Measurements from ENCODE around the gene PRDM13.
"Not testable (repeated sequence)": the region's sequence is repeated elsewhere in the genome, so short reads cannot be mapped to it uniquely, and the experiment has no call there.

The PRDM13 gene

DNA sequence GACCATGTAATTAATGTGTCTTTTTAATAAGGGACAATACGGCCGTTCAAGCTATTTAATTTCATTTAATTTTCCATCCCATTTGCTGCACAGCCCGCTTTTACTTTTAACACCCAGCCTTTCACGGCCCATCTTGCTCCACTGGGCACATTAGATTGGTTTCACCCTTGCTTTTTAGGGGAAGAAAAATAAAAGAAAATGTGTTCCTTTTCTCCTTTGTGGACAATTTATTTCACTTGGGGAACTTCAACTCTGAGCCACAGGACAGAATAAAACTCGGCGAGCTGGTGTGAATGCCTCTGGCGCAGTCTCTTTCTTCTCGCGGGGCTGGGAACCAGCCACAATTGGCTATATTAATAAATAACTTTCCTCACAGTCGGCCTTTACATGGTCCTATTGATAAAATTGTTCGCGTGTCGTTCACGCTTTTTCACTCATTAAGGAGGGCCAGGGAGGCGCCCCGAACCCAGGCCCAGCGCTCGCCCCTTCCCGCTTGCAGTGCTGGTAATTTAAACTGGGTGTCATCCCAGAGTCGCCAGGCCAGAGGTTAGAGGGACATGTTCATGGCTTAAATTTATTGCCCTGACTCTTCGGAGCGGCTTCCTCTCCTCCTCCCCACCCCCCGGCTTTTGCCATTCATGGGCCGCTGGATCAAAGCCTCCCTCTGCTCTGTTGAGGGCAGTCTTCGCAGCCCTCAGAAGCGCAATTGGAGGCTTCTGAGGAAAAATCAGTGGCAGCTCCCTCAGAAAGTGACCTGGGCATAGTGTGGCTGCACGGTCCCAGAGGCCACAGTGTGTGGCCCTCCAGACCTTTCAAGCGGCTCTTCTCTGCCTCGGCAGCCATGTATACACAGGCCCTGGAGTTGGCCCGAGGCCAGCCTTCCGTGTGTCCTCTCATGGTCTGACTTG lies 2.2 kb upstream of the PRDM13 start:
- peak in 1 of 2 experiments; percentile 25 for DNase-seq

DNA sequence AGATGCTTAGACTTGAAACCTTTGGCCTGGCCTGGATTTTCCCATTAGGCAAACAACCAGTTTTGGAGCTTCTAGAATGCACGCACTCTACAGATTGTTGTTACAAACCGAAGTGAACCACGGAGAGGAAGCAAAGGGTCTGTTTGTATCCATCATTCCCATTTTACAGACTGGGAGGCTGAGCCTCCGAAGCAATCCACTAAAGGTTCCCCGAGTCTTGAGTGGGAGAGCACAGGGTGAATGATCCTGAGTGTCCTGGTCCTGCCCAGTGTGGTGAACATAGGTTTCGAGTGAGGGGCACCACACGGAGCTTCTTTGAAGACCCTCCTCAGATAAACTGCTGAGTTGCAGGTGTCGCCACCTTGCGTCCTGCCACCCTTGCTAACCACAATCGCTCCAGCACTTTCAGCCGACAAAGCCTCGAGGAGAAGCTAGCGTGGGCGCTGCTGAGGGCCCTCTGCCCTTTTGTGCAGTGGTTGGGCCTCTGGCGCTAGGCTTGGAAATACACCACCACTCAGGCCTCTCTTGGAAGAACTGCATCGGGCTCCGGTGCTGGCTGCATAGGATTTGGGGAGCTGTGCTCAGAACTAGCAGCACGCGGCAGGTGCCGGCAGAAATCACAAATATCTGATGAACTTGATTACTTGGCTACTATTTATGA lies 1.4 kb upstream of the PRDM13 start:
- DNase-seq = peak in 1 of 2 experiments; percentile 41

DNA sequence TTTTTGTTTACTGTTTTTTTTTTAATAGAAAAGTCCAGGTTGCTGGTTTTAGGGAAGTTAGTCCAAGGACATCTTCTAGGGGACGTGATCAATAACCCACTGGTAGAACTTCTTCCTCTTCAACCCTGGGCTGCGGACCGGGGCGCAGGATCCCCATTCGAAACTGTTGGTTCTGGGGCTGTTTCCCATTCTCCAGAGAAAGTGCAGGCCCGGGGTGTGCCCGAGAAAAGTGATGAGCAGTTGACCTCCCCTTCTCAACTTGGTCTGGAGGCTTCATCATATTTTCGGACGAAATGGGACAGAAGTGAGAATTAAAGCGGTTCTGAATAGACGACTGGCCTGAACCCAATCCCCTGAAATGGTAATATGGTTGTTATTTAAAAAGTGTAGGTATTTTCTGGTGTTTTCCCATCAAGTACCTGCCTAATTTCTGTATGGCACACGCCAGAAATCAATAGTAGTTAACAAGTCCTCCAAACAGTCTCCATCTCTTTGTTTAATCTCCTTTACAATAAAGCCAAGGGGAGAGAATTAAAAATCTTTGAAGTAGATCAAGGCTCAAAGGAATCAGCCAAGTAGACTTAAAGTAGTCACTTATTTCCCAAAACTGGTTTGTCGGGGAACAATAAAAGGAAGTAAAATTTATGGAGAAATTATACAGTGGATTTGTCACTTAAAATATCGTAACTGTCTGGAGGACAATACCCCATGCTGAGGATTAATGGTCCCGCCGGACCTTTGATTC lies 550 bp upstream of the PRDM13 start:
- DNase-seq = no peak

DNA sequence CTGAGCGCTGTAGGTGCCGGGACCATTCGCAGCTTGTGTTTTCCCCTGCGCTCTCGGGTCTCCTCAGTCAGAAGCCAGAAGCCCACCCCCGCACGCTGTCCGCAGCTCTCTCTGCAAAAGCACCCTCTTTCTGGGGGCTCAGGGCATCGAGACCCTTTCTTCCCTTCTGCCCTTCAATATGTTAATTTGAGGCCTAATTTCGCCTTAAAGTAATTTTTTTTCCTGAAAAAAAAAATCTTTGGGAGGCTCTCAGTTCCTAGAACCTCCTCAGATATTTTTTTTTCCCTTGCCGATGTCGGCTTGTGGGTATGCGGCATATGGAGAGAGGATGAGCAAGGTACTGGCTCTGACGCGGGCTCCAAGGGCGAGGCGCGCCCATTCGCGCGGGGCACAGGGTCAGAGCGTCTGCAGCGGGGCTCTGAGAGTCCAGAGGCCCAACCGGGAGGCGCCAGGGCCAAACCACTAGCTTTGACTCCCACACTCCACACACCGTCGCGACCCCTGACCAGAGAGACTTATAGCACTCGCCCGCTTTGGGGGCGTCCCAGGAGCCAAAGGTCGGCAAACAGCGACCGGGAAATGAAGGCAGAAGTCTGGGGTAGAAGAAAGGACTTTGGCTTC lies 893 bp downstream of the PRDM13 start:
- DNase-seq = peak in 1 of 2 experiments; percentile 20

DNA sequence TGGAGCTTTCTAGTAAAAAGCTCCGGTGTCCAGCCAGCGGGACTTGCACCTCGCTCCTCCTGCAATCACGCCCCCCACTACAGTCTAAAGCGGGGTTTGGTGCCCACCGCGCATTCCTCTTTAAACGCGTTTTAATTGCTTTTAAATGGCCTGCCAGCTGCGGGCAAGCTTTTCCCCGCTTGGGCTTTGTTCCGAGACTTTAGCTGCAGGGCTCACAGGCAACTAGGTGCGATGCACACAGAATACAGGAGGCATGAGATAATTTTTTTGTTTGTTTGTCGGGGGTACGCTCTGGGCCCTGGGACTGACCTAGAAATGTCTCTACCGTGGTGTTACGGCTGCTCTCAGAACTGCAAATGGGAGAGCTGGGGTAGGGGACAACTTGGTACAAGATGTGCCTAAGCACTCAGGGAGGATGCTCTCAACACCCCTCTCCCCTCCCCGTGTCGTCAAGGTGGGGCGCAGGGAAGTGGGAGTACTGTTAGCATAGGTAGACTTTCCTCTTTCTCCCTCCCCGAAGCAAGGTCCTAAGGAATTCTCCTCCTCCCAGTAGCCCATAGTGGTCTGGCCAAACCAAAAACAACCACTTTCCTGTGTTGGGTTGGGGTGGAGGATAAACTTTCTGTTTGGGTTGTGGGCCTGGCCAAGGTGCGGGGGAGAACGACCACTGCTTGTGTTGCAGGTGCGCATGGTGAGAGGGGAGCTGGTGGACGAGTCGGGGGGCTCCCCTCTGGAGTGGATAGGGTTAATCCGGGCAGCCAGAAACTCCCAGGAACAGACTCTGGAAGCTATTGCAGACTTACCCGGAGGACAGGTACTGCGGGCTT lies 1.6 kb downstream of the PRDM13 start:
- DNase-seq = peak in 1 of 2 experiments; percentile 20

DNA sequence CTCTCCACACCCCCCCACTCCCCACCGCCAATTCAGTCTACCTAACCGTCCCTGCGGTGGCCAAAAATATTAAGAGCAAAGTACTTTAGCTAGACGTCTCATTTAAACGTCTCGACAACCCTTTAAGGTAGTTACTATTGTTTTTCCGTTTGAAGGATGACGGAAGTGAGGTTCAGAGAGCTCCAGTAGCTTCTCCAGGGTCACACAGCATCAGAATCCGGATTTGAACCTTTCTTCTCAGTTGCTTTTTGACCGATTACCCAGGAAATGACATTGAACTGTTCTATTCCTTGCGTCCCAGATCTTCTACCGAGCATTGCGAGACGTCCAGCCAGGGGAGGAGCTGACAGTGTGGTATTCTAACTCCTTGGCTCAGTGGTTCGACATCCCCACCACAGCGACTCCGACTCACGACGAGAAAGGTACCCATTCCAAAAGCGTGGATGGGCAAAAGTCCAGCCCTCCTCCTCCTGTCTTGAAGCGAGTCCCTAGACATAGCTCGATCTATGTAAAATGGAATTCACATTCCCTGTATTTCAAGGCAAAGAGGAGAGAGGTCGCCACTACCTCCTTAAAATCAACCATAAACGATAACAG lies 2.4 kb downstream of the PRDM13 start:
- DNase-seq = peak in 1 of 2 experiments; percentile 16

DNA sequence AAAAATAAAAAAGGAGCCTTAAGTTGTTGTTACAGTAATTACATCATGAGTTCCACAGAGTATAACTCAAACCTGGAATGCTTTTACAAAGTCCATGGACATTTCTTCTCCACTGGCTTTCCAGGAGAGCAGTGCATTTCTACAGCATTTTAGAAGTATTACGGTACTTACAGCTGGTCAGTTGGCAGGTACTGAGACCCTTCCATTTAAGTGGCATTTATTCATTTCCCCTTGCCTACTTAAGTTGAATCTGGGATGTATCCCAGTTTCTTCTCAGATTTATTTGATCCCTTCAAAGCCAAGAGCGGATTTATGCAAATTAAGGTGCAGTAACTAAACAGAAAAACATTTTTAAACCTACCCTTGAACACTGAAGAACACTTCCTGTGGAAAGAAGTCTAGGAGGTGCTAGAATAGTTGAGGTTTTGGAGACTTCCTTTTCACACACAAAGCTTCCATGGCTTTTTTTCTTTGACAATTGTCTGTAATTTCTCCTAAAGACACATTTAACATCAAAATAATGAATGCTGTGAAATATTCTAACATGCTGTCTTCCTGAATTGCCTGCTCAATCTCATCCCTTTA lies 3.4 kb downstream of the PRDM13 start:
- no peak for DNase-seq

DNA sequence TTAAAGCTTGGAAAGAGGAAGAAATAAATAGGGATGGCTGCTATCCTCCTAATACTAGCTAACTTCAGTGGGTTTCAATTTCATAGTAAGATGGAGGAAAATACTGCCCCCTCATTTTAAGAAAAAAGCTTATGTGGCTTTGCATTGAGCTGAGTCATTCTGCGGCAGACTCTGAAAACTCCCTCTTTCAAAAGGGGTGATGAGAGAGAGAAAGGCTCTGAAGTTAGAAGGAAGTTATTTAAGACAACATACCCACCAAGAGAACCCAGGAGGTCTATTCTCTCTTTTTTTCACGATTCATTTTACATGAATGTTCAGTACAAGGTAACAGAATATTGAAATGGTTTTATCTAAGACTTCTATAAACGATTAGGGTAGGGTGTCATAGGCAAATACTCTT lies 4.5 kb downstream of the PRDM13 start:
- DNase-seq = peak in 1 of 2 experiments; percentile 23

DNA sequence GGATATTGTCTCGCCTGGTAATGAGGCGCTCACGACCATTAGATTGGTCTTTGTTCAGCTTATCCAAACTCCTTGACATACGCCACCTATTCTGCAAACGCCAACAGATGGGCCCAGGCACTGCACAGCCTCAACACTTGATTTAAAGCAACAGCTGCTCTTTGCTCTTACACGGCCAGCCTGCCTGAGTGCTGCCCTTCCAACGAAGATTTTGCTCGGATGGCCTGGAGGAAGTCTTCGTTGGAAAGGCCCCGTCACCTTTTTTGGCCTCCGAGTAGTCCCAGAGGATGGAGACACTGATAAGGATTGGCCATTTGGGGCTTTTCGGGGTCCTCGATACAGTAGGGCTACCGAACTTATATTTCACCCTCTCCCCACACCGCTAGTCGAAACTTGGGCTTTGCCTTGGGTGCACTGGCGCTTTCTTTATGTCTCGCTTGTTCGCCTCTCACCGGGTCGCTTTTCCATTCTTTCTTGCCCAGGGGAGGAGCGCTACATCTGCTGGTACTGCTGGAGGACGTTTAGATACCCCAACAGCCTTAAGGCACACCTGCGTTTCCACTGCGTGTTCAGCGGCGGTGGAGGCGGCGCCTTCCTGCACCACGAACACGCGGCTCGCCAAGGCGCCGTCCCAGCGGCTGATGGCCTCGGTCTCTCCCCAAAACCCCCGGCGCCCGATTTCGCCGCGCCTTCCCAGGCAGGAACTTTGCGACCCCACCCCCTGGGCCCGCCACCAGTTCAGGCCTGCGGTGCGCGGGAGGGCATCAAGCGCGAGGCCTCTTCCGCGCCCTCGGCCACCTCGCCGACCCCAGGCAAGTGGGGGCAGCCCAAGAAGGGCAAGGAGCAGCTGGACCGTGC lies 6.1 kb downstream of the PRDM13 start:
- DNase-seq = peak in 1 of 2 experiments; percentile 29

DNA sequence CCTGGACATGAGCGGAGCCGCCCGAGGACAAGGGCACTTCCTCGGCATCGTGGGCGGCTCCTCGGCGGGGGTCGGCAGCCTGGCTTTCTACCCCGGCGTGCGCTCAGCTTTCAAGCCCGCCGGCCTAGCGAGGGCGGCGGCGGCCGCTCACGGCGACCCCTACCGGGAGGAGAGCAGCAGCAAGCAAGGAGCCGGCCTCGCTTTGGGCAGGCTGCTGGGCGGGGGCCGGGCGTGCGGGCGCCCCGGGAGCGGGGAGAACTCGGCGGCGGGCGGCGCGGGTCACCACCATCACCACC lies 6.7 kb downstream of the PRDM13 start:
- DNase-seq = peak; percentile 60 to 70

DNA sequence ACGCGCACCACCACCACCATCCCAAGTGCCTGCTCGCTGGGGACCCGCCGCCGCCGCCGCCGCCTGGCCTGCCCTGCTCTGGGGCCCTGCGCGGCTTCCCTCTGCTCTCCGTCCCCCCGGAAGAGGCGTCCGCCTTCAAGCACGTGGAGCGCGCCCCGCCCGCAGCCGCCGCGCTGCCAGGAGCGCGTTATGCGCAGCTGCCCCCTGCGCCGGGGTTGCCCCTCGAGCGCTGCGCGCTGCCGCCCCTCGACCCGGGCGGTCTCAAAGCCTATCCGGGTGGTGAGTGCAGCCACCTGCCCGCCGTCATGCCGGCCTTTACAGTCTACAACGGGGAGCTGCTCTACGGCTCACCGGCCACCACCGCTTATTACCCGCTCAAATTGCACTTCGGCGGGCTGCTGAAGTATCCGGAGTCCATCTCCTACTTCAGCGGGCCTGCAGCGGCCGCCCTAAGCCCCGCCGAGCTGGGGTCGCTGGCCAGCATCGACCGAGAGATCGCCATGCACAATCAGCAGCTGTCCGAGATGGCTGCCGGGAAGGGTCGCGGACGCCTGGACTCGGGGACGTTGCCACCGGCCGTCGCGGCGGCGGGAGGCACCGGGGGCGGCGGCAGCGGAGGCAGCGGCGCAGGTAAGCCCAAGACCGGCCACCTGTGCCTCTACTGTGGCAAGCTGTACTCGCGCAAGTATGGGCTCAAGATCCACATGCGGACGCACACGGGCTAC lies 7.2 kb downstream of the PRDM13 start:
- DNase-seq = peak; percentile 48 to 62

DNA sequence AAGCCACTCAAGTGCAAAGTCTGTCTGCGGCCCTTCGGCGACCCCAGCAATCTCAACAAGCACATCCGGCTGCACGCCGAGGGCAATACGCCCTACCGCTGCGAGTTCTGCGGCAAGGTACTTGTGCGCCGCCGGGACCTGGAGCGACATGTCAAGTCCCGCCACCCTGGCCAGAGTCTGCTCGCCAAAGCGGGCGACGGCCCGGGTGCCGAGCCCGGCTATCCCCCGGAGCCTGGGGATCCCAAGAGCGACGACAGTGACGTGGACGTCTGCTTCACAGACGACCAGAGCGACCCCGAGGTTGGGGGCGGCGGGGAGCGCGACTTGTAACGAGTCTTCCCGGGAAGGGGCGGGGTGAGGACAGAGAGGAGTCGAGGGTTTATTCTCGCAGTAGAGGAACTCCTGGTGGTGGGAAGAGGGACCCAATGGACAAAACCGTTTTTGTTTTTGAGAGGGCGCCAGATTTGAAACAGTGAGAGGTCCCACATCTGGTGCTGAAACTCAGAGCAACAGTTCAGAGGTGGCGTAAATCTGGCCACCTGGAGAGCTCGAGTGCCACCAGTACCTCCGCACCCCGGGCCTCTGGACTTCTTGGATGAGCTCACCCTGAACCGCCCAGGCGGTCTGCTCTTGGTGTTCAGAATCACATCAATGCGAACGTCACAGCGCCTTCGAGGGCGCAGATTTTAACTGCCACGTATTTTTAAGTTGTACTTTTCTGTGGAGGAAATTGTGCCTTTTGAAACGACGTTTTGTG lies 8.0 kb downstream of the PRDM13 start:
- DNase-seq = peak; percentile 45 to 57

DNA sequence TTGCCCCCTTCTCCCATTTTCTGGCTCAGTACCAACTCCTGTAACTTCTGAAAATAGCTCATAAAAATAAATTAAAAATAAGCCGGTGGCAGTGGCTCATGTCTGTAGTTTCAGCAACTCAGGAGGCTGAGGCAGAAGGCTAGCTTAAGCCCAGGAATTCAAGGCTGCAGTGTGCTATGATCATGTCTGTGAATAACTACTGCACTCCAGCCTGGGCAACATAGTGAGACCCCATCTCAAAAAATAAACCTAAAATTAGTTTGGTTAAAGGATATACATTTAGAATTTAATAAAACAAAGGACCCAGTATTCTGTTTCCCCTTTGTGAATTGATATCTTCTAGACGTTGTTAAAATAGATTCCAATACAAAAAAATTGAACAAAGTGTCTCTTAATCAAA lies 10.5 kb downstream of the PRDM13 start:
- DNase-seq = no peak

DNA sequence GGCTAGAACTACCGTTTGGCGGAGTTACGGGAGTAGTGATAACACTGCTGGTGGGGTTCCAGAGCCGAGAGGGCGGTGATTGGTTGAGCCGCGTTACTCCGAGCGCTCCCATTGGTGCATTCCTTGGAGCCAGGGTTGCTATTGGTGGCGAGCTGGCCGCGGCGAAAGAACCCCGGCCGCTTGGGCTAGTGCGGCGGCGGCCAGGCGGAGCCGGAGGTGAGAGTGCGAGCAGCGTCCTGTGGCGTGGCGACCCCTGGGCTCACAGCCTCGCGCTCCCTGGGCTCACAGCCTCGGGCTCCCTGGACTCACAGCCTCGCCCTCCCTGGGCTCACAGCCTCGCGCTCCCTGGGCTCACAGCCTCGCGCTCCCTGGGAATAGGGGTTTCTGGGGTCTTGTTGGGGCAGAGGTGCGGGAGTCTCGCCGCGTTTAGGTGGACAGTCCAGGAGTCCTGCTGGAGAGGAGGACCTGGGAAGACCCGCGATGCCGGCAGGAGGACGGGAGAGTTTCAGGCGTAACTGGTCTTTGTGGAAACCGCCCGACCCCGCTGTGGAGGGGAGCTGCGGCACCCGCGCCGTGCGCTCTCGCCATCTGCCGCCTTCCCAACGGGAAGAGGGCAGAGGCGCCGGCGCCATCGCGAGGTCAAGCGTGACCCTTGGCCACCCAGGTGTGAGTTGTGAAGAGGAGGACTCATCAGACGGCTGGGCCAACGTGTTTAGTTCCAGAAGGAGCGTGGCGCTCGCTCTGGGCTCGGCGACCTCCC lies 12.2 kb downstream of the PRDM13 start:
- DNase-seq = peak in 1 of 2 experiments; percentile 15

DNA sequence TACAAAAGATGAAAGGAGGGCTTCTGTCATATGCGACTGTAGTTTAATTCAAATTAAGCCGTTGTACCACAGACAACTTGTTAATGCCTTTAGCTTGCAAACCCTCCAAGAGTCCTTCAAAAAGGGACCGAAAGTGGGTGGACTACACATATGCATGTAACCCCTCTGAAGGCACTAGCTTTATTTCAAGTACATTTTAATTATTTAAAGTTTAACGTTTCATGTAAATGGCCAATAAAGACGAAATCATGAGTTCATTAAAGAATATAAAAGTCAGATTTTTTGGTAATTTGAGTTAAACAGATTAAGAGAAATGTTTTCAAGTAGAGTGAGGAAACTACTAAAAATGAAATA lies 12.8 kb downstream of the PRDM13 start:
- DNase-seq = no peak

DNA sequence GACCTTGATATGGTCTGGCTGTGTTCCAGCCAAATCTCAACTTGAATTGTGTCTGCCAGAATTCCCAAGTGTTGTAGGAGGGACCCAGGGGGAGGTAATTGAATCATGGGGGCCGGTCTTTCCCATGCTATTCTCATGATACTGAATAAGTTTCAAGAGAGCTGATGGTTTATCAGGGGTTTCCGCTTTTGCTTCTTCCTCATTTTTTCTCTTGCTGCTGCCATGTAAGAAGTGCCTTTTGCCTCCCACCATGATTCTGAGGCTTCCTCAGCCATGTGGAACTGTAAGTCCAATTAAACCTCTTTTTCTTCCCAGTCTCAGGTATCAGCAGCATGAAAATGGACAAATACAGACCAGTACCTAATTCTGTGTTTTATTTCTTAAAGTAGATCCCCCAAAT lies 15.4 kb downstream of the PRDM13 start:
- DNase-seq = not testable (repeated sequence)

DNA sequence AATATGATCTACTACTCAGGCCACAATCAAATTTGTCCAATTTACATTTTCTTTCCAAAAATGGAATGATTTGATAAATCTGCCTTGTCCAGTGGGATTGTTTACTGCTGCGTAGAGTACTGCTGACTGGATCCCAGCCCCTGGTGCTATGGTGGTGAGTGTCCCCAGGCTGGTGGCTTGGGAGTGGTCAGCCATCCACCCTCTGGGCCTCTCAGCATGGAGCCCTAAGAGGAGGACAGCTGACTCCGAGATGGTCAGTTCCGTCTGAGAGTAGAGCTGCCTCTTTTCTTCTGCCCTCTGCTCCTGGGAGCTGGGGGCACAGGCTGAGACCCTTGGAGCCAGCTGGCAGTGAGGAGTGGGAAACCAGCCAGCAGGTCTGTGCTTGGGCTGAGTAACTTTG lies 22.7 kb downstream of the PRDM13 start:
- no peak for DNase-seq

DNA sequence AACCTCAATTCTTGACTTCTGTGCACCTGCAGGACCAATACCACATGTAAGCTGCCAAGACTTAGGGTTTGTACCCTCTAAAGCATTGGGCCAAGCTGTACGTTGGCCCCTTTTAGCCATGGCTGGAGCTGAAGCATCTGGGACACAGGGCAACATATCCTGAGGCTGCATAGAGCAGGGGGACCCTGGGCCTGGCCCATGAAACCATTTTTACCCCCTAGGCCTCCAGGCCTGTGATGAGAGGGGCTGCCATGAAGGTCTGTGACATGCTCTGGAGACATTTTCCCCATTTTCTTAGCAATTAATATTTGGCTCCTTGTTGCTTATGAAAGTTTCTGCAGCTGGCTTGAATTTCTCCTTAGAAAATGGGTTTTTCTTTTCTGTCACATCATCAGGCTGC lies 31.0 kb downstream of the PRDM13 start:
- no peak for DNase-seq

Data from activated T-cell treated with anti-CD3 and anti-CD28 coated beads, Interleukin-2, amount 50 U/mL, for 48 hours (primary cell).